ENCODE measurements around the gene CGB7.

Gene CGB7

DNA sequence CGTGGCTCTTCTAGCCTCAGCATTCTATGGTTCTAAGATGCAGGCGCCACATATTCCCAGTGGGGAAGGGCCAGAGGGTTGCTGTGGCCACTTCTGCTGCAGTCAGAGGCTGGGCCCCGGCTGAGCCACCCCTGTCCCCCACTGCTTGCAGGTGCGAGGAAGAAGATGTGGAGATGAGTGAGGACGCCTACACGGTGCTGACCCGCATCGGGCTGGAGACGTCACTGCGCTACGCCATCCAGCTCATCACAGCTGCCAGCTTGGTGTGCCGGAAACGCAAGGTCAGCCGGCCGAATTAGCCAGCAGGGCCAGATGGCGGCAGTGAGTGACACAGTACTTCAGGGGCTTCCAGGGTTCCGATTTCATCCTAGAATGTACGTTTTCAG, 42.7 kb downstream of the CGB7 start:
- no peak for TF ChIP-seq POLR2AphosphoS5 (IDR thresholded peaks at IDR 0.05; ENCODE audit: low read depth, low read length)
- TF ChIP-seq FOXP2 (optimal IDR thresholded peaks at IDR 0.05; ENCODE audit: borderline replicate concordance, extremely low read depth, extremely low read length, insufficient read depth), result no peak
- no peak for TF ChIP-seq SIN3A (IDR thresholded peaks at IDR 0.05; ENCODE audit: borderline replicate concordance, insufficient read depth, low read length)
- TF ChIP-seq, protein P1, sequence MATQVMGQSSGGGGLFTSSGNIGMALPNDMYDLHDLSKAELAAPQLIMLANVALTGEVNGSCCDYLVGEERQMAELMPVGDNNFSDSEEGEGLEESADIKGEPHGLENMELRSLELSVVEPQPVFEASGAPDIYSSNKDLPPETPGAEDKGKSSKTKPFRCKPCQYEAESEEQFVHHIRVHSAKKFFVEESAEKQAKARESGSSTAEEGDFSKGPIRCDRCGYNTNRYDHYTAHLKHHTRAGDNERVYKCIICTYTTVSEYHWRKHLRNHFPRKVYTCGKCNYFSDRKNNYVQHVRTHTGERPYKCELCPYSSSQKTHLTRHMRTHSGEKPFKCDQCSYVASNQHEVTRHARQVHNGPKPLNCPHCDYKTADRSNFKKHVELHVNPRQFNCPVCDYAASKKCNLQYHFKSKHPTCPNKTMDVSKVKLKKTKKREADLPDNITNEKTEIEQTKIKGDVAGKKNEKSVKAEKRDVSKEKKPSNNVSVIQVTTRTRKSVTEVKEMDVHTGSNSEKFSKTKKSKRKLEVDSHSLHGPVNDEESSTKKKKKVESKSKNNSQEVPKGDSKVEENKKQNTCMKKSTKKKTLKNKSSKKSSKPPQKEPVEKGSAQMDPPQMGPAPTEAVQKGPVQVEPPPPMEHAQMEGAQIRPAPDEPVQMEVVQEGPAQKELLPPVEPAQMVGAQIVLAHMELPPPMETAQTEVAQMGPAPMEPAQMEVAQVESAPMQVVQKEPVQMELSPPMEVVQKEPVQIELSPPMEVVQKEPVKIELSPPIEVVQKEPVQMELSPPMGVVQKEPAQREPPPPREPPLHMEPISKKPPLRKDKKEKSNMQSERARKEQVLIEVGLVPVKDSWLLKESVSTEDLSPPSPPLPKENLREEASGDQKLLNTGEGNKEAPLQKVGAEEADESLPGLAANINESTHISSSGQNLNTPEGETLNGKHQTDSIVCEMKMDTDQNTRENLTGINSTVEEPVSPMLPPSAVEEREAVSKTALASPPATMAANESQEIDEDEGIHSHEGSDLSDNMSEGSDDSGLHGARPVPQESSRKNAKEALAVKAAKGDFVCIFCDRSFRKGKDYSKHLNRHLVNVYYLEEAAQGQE (IDR thresholded peaks at IDR 0.05; ENCODE audit: insufficient read depth in 1 of 2, low read depth in 2 of 2, low read length in 2 of 2), result no peak
- TF ChIP-seq TAF1 (IDR thresholded peaks at IDR 0.05; ENCODE audit: borderline replicate concordance, insufficient read depth, low read length), result no peak

DNA sequence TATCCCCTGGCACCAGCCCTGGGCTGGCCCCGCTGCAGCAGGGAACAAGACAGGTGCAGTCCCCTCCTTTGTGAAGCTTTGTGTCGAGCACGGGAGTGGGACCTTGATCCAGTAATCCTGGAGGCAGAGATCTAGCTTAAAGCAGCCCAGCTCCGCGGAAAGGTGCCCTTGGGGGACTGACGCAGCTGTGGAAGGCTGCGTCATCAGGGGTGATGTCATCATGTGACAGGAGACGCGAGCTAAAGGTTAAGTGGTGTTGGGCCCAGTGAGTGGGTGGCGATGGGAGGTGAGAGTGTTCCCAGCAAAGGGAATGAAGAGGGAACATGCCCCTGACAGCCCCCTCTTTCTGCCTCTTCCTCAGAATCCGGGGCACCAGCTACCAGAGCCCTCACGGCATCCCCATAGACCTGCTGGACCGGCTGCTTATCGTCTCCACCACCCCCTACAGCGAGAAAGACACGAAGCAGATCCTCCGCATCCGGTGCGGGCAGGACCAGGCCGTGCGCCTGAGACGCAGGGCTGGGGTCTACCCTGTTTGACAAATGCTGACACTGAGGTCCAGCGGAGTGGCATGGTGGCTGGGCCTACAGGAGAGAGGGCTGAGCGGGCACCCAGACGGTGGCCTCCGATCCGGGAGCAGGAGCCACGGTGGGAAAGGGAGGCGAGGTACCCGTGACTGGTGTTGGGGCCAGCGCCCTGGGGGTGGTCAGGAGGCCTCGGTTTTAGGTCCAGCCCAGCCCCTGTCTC, 43.3 kb downstream of the CGB7 start:
- TF ChIP-seq SIN3A (IDR thresholded peaks at IDR 0.05; ENCODE audit: borderline replicate concordance, insufficient read depth, low read length) (no peak), FOXP2 (optimal IDR thresholded peaks at IDR 0.05; ENCODE audit: borderline replicate concordance, extremely low read depth, extremely low read length, insufficient read depth) (no peak), TAF1 (IDR thresholded peaks at IDR 0.05; ENCODE audit: borderline replicate concordance, insufficient read depth, low read length) (no peak), POLR2AphosphoS5 (IDR thresholded peaks at IDR 0.05; ENCODE audit: low read depth, low read length) (no peak)
- TF ChIP-seq, protein P1 (IDR thresholded peaks at IDR 0.05; ENCODE audit: insufficient read depth in 1 of 2, low read depth in 2 of 2, low read length in 2 of 2), result no peak

DNA sequence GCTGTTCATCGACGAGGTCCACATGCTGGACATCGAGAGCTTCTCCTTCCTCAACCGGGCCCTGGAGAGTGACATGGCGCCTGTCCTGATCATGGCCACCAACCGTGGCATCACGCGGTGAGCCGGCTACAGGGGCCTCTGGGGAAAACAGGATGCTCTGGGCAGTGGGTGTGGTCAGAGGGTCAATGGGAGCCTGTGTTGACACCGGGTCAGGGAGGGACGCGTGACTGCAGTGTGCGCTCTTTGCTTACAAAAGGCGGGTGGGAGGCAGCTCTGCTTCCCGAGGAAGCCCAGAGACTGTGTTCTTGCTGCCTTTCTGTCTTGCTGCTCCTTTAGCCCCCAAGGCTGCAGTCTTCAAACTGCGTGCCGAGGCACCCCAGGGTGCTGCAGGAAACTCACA, 46.4 kb downstream of the CGB7 start:
- no peak for TF ChIP-seq TAF1 (IDR thresholded peaks at IDR 0.05; ENCODE audit: borderline replicate concordance, insufficient read depth, low read length)
- TF ChIP-seq SIN3A (IDR thresholded peaks at IDR 0.05; ENCODE audit: borderline replicate concordance, insufficient read depth, low read length), result no peak
- TF ChIP-seq FOXP2 (optimal IDR thresholded peaks at IDR 0.05; ENCODE audit: borderline replicate concordance, extremely low read depth, extremely low read length, insufficient read depth), result no peak
- TF ChIP-seq, protein P1 (IDR thresholded peaks at IDR 0.05; ENCODE audit: insufficient read depth in 1 of 2, low read depth in 2 of 2, low read length in 2 of 2), result no peak
- no peak for TF ChIP-seq POLR2AphosphoS5 (IDR thresholded peaks at IDR 0.05; ENCODE audit: low read depth, low read length)

DNA sequence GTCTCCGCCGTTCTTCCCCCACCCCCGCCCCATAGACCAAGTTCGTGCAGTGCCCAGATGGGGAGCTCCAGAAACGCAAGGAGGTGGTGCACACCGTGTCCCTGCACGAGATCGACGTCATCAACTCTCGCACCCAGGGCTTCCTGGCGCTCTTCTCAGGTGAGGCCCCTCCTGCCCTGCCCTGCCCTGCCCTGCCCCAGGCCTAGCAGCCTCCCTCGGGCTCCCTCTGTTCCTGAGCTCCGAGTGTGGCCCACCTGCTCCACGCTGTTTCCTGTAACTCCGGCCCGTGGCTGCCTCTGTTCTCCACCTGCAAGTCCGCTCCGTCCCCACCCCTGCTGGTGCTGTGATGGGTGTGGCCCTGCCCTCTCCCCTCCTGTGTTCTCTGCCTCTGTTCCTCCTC, 47.1 kb downstream of the CGB7 start:
- TF ChIP-seq POLR2AphosphoS5 (IDR thresholded peaks at IDR 0.05; ENCODE audit: low read depth, low read length) (no peak), FOXP2 (optimal IDR thresholded peaks at IDR 0.05; ENCODE audit: borderline replicate concordance, extremely low read depth, extremely low read length, insufficient read depth) (no peak), TAF1 (IDR thresholded peaks at IDR 0.05; ENCODE audit: borderline replicate concordance, insufficient read depth, low read length) (no peak), SIN3A (IDR thresholded peaks at IDR 0.05; ENCODE audit: borderline replicate concordance, insufficient read depth, low read length) (no peak)
- TF ChIP-seq, protein P1 (IDR thresholded peaks at IDR 0.05; ENCODE audit: insufficient read depth in 1 of 2, low read depth in 2 of 2, low read length in 2 of 2), result no peak
